GM12878 (cell line): ENCODE measurements around the gene TAX1BP3. TPM values are rescaled to one million over a fixed set of nuclear protein-coding genes. Genes with fewer than 3 reads are reported as not detected.

Source experiments
- CEBPB ChIP-seq, 2 experiments: fragments of 150-350 bp in 1 of 2; IDR thresholded peaks; 2 replicates each; pipeline ENCODE4 v1.6.1; 2012 to 2014; ENCODE audit warnings: low read depth in 2 of 2, low read length in 2 of 2, borderline replicate concordance in 1 of 2, inconsistent platforms in 1 of 2
- CHD2 ChIP-seq: IDR thresholded peaks from 2 replicates; pipeline ENCODE4 v1.6.1; 2011; ENCODE audit warnings: low read depth, low read length, improper control_type of control experiment, borderline replicate concordance
- DPF2 ChIP-seq: fragments of 450-650 bp; IDR thresholded peaks from 2 replicates; pipeline ENCODE4 v1.6.1; 2017; ENCODE audit warnings: mild to moderate bottlenecking
- GABPA ChIP-seq: IDR thresholded peaks from 2 replicates; pipeline ENCODE4 v1.6.1; 2014; ENCODE audit warnings: antibody characterized with exemption, low read depth, mild to moderate bottlenecking, inconsistent platforms
- GATAD2B ChIP-seq: fragments of 450-650 bp; conservative IDR thresholded peaks from 2 replicates; pipeline ENCODE4 v1.6.1; 2017; ENCODE audit warnings: low read depth, mild to moderate bottlenecking, moderate library complexity
- IRF4 ChIP-seq: IDR thresholded peaks from 2 replicates; pipeline ENCODE4 v1.6.1; 2011; ENCODE audit warnings: low read depth, low read length
- JUNB ChIP-seq: IDR thresholded peaks from 2 replicates; pipeline ENCODE4 v1.6.1; 2016; ENCODE audit warnings: antibody characterized with exemption, mild to moderate bottlenecking
- KLF5 ChIP-seq: fragments of 450-650 bp; IDR thresholded peaks from 2 replicates; pipeline ENCODE4 v1.6.1; 2014; ENCODE audit warnings: mild to moderate bottlenecking; ENCODE audit not compliant: partially characterized antibody
- MTA2 ChIP-seq: fragments of 450-650 bp; IDR thresholded peaks from 2 replicates; pipeline ENCODE4 v1.6.1; 2016; ENCODE audit warnings: low read depth, mild to moderate bottlenecking, moderate library complexity
- NFIC ChIP-seq: IDR thresholded peaks from 2 replicates; pipeline ENCODE4 v1.6.1; 2012; ENCODE audit warnings: low read depth, mild to moderate bottlenecking, inconsistent platforms, low read length, moderate library complexity
- NFXL1 ChIP-seq: fragments of 450-650 bp; IDR thresholded peaks from 2 replicates; pipeline ENCODE4 v1.6.1; 2017; ENCODE audit warnings: antibody characterized with exemption, mild to moderate bottlenecking, borderline replicate concordance
- NR2C1 ChIP-seq: fragments of 450-650 bp; IDR thresholded peaks from 2 replicates; pipeline ENCODE4 v1.6.1; 2017; ENCODE audit warnings: antibody characterized with exemption, mild to moderate bottlenecking, moderate library complexity
- NR2F1 ChIP-seq: fragments of 450-650 bp; conservative IDR thresholded peaks from 2 replicates; pipeline ENCODE4 v1.6.1; 2017; ENCODE audit warnings: mild to moderate bottlenecking
- PAX8 ChIP-seq: fragments of 450-650 bp; IDR thresholded peaks from 2 replicates; pipeline ENCODE4 v1.6.1; 2017; ENCODE audit warnings: mild to moderate bottlenecking, moderate library complexity
- PBX3 ChIP-seq: IDR thresholded peaks from 2 replicates; pipeline ENCODE4 v1.6.1; 2011; ENCODE audit warnings: mild to moderate bottlenecking, low read depth, low read length, moderate library complexity; ENCODE audit not compliant: insufficient replicate concordance
- RELB ChIP-seq: fragments of 450-650 bp; IDR thresholded peaks from 2 replicates; pipeline ENCODE4 v1.6.1; 2017; ENCODE audit warnings: low read depth, mild to moderate bottlenecking, moderate library complexity
- SMAD5 ChIP-seq: IDR thresholded peaks from 2 replicates; pipeline ENCODE4 v1.6.1; 2016; ENCODE audit warnings: antibody characterized with exemption, low read depth
- TCF3 ChIP-seq: IDR thresholded peaks from 2 replicates; pipeline ENCODE4 v1.6.1; 2012; ENCODE audit warnings: low read depth, mild to moderate bottlenecking, low read length, borderline replicate concordance; ENCODE audit not compliant: insufficient read depth
- TCF7 ChIP-seq: IDR thresholded peaks from 2 replicates; pipeline ENCODE4 v1.6.1; 2014; ENCODE audit warnings: antibody characterized with exemption, borderline replicate concordance
- USF2 ChIP-seq: IDR thresholded peaks from 2 replicates; pipeline ENCODE4 v1.6.1; 2011; ENCODE audit warnings: low read depth, low read length, improper control_type of control experiment, borderline replicate concordance
- ZBTB11 ChIP-seq: fragments of 450-650 bp; formaldehyde crosslinking; IDR thresholded peaks from 2 replicates; pipeline ENCODE4 v1.5.0; 2022; ENCODE audit warnings: mild to moderate bottlenecking, missing genetic modification characterization
- ZBTB33 ChIP-seq: fragments of 450-650 bp; IDR thresholded peaks from 2 replicates; pipeline ENCODE4 v1.6.1; 2017; ENCODE audit warnings: mild to moderate bottlenecking
- ZNF274 ChIP-seq: IDR thresholded peaks from one replicate; pipeline ENCODE4 v1.8.0; 2011; ENCODE audit not compliant: insufficient read length, insufficient read depth
- ZNF622 ChIP-seq: fragments of 450-650 bp; IDR thresholded peaks from 2 replicates; pipeline ENCODE4 v1.6.1; 2017; ENCODE audit warnings: mild to moderate bottlenecking, inconsistent platforms
- polyA plus RNA-seq, 11 experiments: library from polyadenylated mRNA; depleted of rRNA in 4 of 11; unstranded in 6 of 11; stranded (reverse) in 5 of 11; fragments of >200 nt; fragmentation: Nextera tagmentation in 4 of 11; fragmentation: Illumina TruSeq in 1 of 11; extraction: Ambion mirVana in 4 of 11; extraction: Trizol in 1 of 11; gene quantifications; 1 replicate in 1 of 11; 2 replicates in 10 of 11; pipeline versions ENCODE4 v1.2.1 to v1.2.3, GENCODE V29; 2011 to 2016; ENCODE audit warnings: inconsistent platforms in 2 of 11, missing spikeins in 2 of 11, low read depth in 1 of 11
- total RNA-seq, 4 experiments: library from RNA; depleted of rRNA in 3 of 4; stranded (reverse); fragments of >200 nt in 3 of 4; fragmentation: Illumina TruSeq in 1 of 4; extraction: Trizol in 1 of 4; gene quantifications; 2 replicates each; pipeline versions ENCODE4 v1.2.1 to v1.2.3, GENCODE V29; 2013 to 2021

TAX1BP3 gene
- total and polyA plus RNA-seq, 10 of the 15 experiments (the other 5 are each of a cell fraction or from before 2014, with no cell fraction given), result 1.00 to 40.4 (median 15.4) TPM

- TF ChIP-seq RELB (peak; percentile 98), KLF5 (peak; percentile 46), NFIC (peak; percentile 93), PAX8 (no peak), NFXL1 (no peak), MTA2 (peak; percentile 99), NR2C1 (no peak), USF2 (no peak), ZNF622 (no peak), TCF3 (no peak), CHD2 (peak; percentile 65; the same call in 1 of the 2 replicates), GATAD2B (peak; percentile 75), JUNB (peak; percentile 69; the same call in 1 of the 2 replicates), IRF4 (peak; percentile 87), NR2F1 (peak; percentile 96), ZNF274 (no peak), ZBTB33 (no peak), GABPA (peak; percentile 50; the same call in 1 of the 2 replicates), CEBPB (IDR thresholded peaks at IDR 0.05; ENCODE audit: borderline replicate concordance in 1 of 2, low read depth in 2 of 2, low read length in 2 of 2) (peak in 1 of 2 experiments; percentile 77; a peak in 1 of 4 replicates), DPF2 (peak; percentile 97), PBX3 (no peak), TCF7 (no peak), ZBTB11 (CRISPR knock-in tag) (no peak), SMAD5 (no peak)
These were observed 42.6 kb upstream of the TAX1BP3 start (continued) for GRCh38 chr17:3710951-3711383.
